ENCODE data around the gene CNIH2. TPM values are rescaled to one million over a fixed set of nuclear protein-coding genes. Genes with fewer than 3 reads are reported as not detected.
"Not testable (repeated sequence)": the region's sequence is repeated elsewhere in the genome, so short reads cannot be mapped to it uniquely, and the experiment has no call there.

The CNIH2 gene
- total and polyA plus RNA-seq, 2 donors (not counting 1 experiment from before 2014, with no cell fraction given): 0.17 to 0.57 TPM

DNA sequence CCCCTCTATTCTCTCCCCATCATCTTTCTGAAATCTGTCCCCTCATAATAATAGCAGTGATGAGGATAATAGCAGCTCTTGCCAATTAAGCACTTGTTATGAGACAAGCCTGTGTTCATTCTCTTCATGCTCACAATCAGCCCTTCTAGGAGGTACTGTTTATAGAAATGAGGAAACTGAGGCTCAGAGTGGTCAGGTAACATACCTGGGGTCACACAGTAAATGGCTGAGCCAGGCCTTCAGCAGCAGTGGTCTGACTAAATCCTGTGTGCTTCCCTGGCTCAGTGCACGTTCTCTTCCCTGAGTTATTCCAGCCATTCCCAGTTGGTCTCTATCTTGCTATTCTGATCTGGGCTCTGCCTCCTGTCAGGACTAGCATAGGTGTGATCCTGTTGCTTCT, 3.8 kb upstream of the CNIH2 start:
- TF ChIP-seq EZH2 (IDR thresholded peaks at IDR 0.05; ENCODE audit: low read length, missing control alignments): no peak
- TF ChIP-seq CTCF (conservative IDR thresholded peaks at IDR 0.05 in 1 of 2, IDR thresholded peaks at IDR 0.05 in 1 of 2; ENCODE audit: low read depth in 1 of 2, low read length in 2 of 2): no peak
- DNase-seq (ENCODE audit: low read depth in 2 of 2): no peak
- no peaks in the 10 kb centered on the region for H4K20me1 ChIP-seq (ENCODE audit: control insufficient read depth, extremely low read depth, insufficient read depth, low read length)
- no peak overlapping the region for H3K4me2 ChIP-seq (ENCODE audit: extremely low read depth, insufficient read depth, low read length)
- H3K4me1 ChIP-seq (ENCODE audit: control insufficient read depth, extremely low read depth, insufficient read depth, low read length): peaks cover 3% of the 10 kb centered on the region
- H3K9ac ChIP-seq (ENCODE audit: insufficient read depth, low read length): no peak overlapping the region
- peaks cover 25% of the 10 kb centered on the region for H3K79me2 ChIP-seq (ENCODE audit: control insufficient read depth, insufficient read depth, low read length)
- H3K27me3 ChIP-seq (ENCODE audit: control insufficient read depth, insufficient read depth, low read length): no peaks in the 10 kb centered on the region
- H3K36me3 ChIP-seq (ENCODE audit: control insufficient read depth, insufficient read depth, low read length): peaks cover 32% of the 10 kb centered on the region
- H3K27ac ChIP-seq (ENCODE audit: insufficient read depth, low read length): no peak overlapping the region
- H3K9me3 ChIP-seq (ENCODE audit: control insufficient read depth, insufficient read depth, low read depth, low read length): no peaks in the 10 kb centered on the region
- no peak overlapping the region for H2AFZ ChIP-seq (ENCODE audit: low read length)
- no peak overlapping the region for H3K4me3 ChIP-seq (replicated peaks in 1 of 4; ENCODE audit: control extremely low read depth in 1 of 4, insufficient read depth in 1 of 4, low read depth in 3 of 4, low read length in 4 of 4)

DNA sequence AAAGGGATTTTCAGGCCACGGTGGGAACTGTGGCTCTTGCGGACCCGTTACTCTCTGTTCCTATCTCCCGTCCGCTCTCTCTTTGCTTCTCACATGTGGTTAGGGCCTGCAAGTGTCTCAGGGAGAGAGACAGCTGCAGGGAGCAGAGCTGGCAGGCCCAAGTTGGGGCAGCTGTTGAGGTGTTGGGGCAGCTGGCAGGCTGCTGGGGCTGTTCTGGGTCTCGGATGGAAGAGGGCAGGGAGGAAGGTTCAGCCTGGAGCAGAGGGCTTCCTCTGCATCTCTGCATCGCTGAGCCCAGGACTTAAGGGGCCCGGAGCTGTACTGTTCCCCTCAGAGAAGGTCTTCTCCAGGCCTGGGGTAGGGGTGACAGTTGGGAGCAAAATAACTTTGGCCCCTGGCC, 2.6 kb upstream of the CNIH2 start:
- DNase-seq (ENCODE audit: low read depth in 2 of 2): no peak
- Histone ChIP-seq H3K4me3 (replicated peaks in 1 of 4; ENCODE audit: control extremely low read depth in 1 of 4, insufficient read depth in 1 of 4, low read depth in 3 of 4, low read length in 4 of 4) (no peak overlapping the region), H3K4me2 (ENCODE audit: extremely low read depth, insufficient read depth, low read length) (no peak overlapping the region), H3K4me1 (ENCODE audit: control insufficient read depth, extremely low read depth, insufficient read depth, low read length) (no peaks in the 10 kb centered on the region), H3K79me2 (ENCODE audit: control insufficient read depth, insufficient read depth, low read length) (peaks cover 13% of the 10 kb centered on the region), H3K9me3 (ENCODE audit: control insufficient read depth, insufficient read depth, low read depth, low read length) (no peaks in the 10 kb centered on the region), H3K9ac (ENCODE audit: insufficient read depth, low read length) (no peak overlapping the region), H4K20me1 (ENCODE audit: control insufficient read depth, extremely low read depth, insufficient read depth, low read length) (no peaks in the 10 kb centered on the region), H3K27ac (ENCODE audit: insufficient read depth, low read length) (no peak overlapping the region), H3K36me3 (ENCODE audit: control insufficient read depth, insufficient read depth, low read length) (peaks cover 32% of the 10 kb centered on the region), H3K27me3 (ENCODE audit: control insufficient read depth, insufficient read depth, low read length) (no peaks in the 10 kb centered on the region), H2AFZ (ENCODE audit: low read length) (no peak overlapping the region)
- TF ChIP-seq EZH2 (IDR thresholded peaks at IDR 0.05; ENCODE audit: low read length, missing control alignments): no peak
- no peak for TF ChIP-seq CTCF (conservative IDR thresholded peaks at IDR 0.05 in 1 of 2, IDR thresholded peaks at IDR 0.05 in 1 of 2; ENCODE audit: low read depth in 1 of 2, low read length in 2 of 2)

- DNase-seq (ENCODE audit: low read depth in 2 of 2): no peak
- H3K36me3 ChIP-seq (ENCODE audit: control insufficient read depth, insufficient read depth, low read length): peaks cover 32% of the 10 kb centered on the region
- H3K27me3 ChIP-seq (ENCODE audit: control insufficient read depth, insufficient read depth, low read length): no peaks in the 10 kb centered on the region
- H3K9ac ChIP-seq (ENCODE audit: insufficient read depth, low read length): no peak overlapping the region
- no peak for TF ChIP-seq CTCF (conservative IDR thresholded peaks at IDR 0.05 in 1 of 2, IDR thresholded peaks at IDR 0.05 in 1 of 2; ENCODE audit: low read depth in 1 of 2, low read length in 2 of 2)
- no peak for TF ChIP-seq EZH2 (IDR thresholded peaks at IDR 0.05; ENCODE audit: low read length, missing control alignments)
- H4K20me1 ChIP-seq (ENCODE audit: control insufficient read depth, extremely low read depth, insufficient read depth, low read length): peaks cover 1% of the 10 kb centered on the region
- H3K9me3 ChIP-seq (ENCODE audit: control insufficient read depth, insufficient read depth, low read depth, low read length): no peaks in the 10 kb centered on the region
- no peak overlapping the region for H3K4me2 ChIP-seq (ENCODE audit: extremely low read depth, insufficient read depth, low read length)
- H3K4me3 ChIP-seq (replicated peaks in 1 of 4; ENCODE audit: control extremely low read depth in 1 of 4, insufficient read depth in 1 of 4, low read depth in 3 of 4, low read length in 4 of 4): no peak overlapping the region
- H2AFZ ChIP-seq (ENCODE audit: low read length): no peak overlapping the region
- peaks cover 6% of the 10 kb centered on the region for H3K79me2 ChIP-seq (ENCODE audit: control insufficient read depth, insufficient read depth, low read length)
- H3K27ac ChIP-seq (ENCODE audit: insufficient read depth, low read length): no peak overlapping the region
- no peaks in the 10 kb centered on the region for H3K4me1 ChIP-seq (ENCODE audit: control insufficient read depth, extremely low read depth, insufficient read depth, low read length)
Measured at GRCh38 chr11:66275984-66276612, 1.9 kb upstream of the CNIH2 start.

- not testable (repeated sequence) for H2AFZ ChIP-seq (ENCODE audit: low read length); H3K4me2 ChIP-seq (ENCODE audit: extremely low read depth, insufficient read depth, low read length); H3K4me1 ChIP-seq (ENCODE audit: control insufficient read depth, extremely low read depth, insufficient read depth, low read length); H3K4me3 ChIP-seq (replicated peaks in 1 of 4; ENCODE audit: control extremely low read depth in 1 of 4, insufficient read depth in 1 of 4, low read depth in 3 of 4, low read length in 4 of 4); H3K27ac ChIP-seq (ENCODE audit: insufficient read depth, low read length); H3K79me2 ChIP-seq (ENCODE audit: control insufficient read depth, insufficient read depth, low read length); H3K9ac ChIP-seq (ENCODE audit: insufficient read depth, low read length); DNase-seq (ENCODE audit: low read depth in 2 of 2); H3K9me3 ChIP-seq (ENCODE audit: control insufficient read depth, insufficient read depth, low read depth, low read length); H4K20me1 ChIP-seq (ENCODE audit: control insufficient read depth, extremely low read depth, insufficient read depth, low read length); H3K27me3 ChIP-seq (ENCODE audit: control insufficient read depth, insufficient read depth, low read length)
- peaks cover 31% of the 10 kb centered on the region for H3K36me3 ChIP-seq (ENCODE audit: control insufficient read depth, insufficient read depth, low read length)
Measured at GRCh38 chr11:66276619-66277018, 1.4 kb upstream of the CNIH2 start.

- H4K20me1 ChIP-seq (ENCODE audit: control insufficient read depth, extremely low read depth, insufficient read depth, low read length); H3K4me2 ChIP-seq (ENCODE audit: extremely low read depth, insufficient read depth, low read length); H3K9ac ChIP-seq (ENCODE audit: insufficient read depth, low read length); H3K27me3 ChIP-seq (ENCODE audit: control insufficient read depth, insufficient read depth, low read length); H3K79me2 ChIP-seq (ENCODE audit: control insufficient read depth, insufficient read depth, low read length); H3K27ac ChIP-seq (ENCODE audit: insufficient read depth, low read length); DNase-seq (ENCODE audit: low read depth in 2 of 2); H3K9me3 ChIP-seq (ENCODE audit: control insufficient read depth, insufficient read depth, low read depth, low read length); H2AFZ ChIP-seq (ENCODE audit: low read length); H3K4me1 ChIP-seq (ENCODE audit: control insufficient read depth, extremely low read depth, insufficient read depth, low read length); H3K4me3 ChIP-seq (replicated peaks in 1 of 4; ENCODE audit: control extremely low read depth in 1 of 4, insufficient read depth in 1 of 4, low read depth in 3 of 4, low read length in 4 of 4): not testable (repeated sequence)
- peaks cover 27% of the 10 kb centered on the region for H3K36me3 ChIP-seq (ENCODE audit: control insufficient read depth, insufficient read depth, low read length)
Measured at GRCh38 chr11:66277064-66277463, 911 bp upstream of the CNIH2 start.

Data from fibroblast of lung (primary cell).